Astrocyte (in vitro differentiated cells and primary cell): ENCODE measurements around the gene FGF22.

Experiments
- EZH2 ChIP-seq: IDR thresholded peaks from 2 replicates; pipeline ENCODE4 v1.6.1; 2012; ENCODE audit warnings: mild to moderate bottlenecking, low read length, inconsistent platforms; ENCODE audit not compliant: insufficient read depth
- TF ChIP-seq, protein P1 (sequence below): IDR thresholded peaks from 2 replicates; pipeline ENCODE4 v1.5.1; 2011; ENCODE audit warnings: low read depth, mild to moderate bottlenecking, inconsistent platforms, low read length, moderate library complexity; ENCODE audit not compliant: insufficient read depth

DNA sequence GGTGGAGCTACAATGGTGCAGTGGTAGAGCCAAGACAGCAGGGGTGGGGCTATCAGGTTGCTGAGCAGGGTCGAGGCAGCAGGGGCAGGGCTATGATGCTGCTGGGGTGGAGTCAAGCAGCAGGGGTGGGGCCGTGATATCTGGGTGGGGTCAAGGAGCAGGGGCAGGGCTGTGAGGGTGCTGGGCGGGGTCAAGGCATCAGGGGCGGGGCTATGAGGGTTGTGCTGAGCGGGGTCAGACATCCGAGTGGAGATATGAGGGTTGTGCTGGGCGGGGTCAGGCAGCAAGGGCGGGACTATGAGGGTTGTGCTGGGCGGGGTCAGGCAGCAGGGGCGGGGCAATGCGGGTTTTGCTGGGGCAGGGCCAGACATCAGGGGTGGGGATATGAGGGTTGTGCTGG, 35.3 kb upstream of the FGF22 start:
- TF ChIP-seq, protein P1, sequence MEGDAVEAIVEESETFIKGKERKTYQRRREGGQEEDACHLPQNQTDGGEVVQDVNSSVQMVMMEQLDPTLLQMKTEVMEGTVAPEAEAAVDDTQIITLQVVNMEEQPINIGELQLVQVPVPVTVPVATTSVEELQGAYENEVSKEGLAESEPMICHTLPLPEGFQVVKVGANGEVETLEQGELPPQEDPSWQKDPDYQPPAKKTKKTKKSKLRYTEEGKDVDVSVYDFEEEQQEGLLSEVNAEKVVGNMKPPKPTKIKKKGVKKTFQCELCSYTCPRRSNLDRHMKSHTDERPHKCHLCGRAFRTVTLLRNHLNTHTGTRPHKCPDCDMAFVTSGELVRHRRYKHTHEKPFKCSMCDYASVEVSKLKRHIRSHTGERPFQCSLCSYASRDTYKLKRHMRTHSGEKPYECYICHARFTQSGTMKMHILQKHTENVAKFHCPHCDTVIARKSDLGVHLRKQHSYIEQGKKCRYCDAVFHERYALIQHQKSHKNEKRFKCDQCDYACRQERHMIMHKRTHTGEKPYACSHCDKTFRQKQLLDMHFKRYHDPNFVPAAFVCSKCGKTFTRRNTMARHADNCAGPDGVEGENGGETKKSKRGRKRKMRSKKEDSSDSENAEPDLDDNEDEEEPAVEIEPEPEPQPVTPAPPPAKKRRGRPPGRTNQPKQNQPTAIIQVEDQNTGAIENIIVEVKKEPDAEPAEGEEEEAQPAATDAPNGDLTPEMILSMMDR: no peak
- no peak for TF ChIP-seq EZH2
